Measurements from ENCODE around the gene TP73.

Gene TP73

DNA sequence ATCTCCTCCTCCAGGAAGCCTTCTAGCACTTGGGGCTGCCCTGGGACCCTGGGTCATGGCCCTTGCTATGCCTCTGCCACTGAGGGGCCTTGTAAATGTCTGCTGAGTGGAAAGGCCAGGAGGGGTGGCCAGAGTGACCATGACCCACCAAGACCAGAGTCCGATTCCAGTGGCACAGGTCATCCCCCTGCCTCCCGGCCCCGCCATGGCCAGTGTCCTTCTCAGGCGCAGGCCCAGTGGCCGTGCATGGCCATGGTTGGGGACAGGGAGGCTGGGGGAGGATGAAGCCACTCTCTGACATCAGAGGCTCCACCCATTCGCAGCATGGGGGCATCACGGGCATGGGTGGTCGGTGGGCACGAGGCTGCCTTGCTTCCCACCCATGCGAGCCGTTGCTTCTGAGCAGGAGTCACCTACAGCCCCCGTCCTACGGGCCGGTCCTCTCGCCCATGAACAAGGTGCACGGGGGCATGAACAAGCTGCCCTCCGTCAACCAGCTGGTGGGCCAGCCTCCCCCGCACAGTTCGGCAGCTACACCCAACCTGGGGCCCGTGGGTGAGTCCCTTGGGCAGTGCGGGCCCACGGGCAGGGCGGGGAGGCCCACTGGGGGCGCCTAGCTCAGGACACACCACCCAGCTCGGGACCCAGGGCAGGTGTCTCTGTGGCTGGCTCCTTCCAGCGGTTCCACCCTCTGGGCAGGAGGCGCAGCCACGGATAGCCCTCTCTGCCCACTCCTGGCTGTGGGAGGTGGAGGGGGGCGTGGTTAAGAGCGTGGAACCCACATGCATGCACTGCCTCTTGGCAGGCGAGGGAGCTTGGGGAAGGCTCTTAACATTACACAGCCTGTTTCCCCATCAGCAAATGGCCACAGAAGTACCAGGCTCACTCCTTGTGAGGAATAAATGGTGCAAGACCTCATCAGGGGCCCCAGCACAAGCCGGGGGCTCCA is 77.6 kb downstream of the TP73 start:
- DNase-seq (ENCODE audit: low spot score): no peak

DNA sequence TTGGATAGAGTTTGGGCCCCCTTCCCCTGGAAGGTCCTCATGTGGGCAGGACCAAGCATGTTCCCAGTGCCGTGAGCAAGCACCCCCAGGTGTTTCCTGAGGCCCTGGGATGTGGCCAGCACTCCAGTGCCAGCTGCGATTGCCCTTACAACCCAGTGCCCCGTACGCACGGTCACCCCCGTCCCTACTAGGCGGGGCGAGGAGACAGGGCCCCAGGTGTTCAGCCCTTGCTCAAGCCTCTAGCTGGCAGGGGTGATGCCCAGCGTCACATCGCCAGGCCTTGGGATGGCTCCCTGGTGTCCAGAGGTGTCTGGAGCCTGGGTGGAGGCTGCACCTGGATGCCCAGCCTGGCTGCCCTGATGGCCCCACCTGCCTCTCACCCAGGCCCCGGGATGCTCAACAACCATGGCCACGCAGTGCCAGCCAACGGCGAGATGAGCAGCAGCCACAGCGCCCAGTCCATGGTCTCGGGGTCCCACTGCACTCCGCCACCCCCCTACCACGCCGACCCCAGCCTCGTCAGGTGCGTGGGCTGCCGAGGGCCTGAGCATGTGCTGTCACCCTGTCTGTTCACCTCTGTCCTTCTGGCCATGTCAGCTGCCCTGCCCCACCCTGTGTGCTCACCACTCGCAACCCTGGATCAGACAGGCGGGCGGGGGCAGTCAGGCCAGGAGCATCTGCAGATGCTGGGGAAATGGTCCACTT is 78.4 kb downstream of the TP73 start:
- DNase-seq (ENCODE audit: low spot score): no peak

DNA sequence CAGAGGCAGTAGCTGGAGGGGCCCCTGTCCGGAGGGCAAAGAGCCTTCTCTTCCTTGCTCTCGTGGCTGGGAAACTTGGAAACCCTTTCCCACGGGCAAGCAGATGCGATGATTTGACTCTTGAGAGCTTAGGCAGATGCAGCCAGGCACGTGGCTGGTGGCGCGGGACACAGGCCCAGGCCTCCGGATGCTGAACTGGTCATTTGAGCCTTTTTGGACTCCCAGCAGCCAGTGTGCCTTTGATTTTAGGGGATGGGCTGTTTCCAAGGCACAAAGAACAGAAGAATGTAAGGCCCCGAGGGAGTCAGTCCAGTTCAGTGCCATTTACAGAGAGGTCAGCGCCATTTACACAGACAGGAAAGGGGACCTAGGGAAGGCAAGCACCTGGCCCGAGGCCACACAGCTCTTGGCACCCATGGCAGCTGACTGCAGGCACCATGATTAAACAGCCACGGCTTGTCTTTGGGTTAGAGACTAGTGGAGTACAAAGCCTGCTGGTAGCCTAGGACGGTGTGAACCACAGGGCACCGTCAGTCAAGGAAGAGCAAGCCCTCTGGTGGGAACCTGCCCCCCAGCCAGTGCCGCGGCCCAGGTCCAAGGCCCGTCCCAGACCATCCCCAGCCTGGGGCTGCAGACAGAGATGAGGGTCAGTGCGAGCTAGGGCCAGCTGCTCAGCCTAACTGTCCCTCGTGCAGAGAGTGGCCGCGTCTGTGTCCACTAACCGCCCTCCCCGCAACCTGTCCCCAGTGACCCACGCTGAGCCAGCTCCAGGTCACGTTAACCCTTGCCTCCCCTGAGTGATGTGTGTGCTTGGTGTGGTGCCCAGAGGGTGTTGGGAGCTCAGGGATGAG is 79.5 kb downstream of the TP73 start:
- DNase-seq (ENCODE audit: low spot score): no peak

- no peak for DNase-seq (ENCODE audit: low spot score)
Observed at GRCh38 chr1:3732434-3733093, 80.2 kb downstream of the TP73 start.

GRCh38 chr1:3733094-3733882 is 81.0 kb downstream of the TP73 start:
- no peak for DNase-seq (ENCODE audit: low spot score)

DNA sequence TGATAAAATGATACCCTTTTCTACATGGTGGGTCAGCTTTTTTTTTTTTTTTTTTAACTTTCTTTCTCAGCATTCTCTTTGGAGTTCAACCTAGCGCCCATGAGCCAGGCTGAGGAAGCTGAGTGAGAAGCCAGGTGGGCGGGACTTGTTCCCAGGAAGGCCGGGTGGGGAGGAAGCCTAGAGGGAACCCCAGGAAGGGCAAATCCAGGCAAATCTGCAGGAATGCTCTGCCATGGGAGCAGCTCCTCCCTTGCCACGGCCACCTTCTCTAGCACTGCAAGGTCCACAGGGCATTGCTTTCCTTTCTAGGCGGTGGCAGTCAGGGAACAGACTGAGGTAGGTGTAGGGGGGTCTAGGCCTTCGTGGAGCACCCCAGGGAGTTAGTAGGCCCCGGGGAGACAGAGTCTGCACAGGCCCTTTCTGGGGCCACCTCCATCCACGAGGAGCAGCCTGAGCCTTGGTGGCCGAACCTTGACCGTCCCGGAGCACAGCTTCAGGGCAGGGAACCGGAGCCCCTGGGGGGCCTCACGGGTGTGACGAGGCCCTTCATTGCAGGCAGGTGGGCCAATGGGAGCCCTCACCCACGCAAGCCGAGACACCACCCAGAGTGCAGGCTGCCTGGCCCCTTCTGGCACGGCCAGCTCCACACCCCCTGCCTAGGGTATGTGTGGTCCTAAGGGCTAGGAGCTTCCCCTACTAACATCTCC is 81.7 kb downstream of the TP73 start:
- no peak for DNase-seq (ENCODE audit: low spot score)

DNA sequence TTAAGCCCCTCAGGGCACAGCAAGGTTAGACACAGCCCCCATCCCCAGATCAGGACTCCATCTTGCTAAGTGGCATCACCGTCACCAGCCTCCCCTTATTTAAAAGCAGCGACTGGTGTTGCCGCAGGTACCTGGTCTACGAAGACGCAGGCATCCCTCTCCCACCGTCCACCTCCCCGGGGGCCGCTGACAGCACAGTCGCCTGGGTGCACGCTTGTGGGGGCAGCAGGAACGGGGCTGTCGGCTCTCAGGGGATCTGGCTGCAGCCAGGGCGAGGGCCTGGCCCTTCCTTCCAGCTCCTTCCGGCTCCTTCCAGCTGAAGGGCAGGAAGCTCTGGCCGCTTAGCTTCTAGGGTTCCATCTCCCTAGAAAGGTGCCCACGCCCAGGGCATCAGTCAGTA is 82.3 kb downstream of the TP73 start:
- DNase-seq (ENCODE audit: low spot score): no peak

DNA sequence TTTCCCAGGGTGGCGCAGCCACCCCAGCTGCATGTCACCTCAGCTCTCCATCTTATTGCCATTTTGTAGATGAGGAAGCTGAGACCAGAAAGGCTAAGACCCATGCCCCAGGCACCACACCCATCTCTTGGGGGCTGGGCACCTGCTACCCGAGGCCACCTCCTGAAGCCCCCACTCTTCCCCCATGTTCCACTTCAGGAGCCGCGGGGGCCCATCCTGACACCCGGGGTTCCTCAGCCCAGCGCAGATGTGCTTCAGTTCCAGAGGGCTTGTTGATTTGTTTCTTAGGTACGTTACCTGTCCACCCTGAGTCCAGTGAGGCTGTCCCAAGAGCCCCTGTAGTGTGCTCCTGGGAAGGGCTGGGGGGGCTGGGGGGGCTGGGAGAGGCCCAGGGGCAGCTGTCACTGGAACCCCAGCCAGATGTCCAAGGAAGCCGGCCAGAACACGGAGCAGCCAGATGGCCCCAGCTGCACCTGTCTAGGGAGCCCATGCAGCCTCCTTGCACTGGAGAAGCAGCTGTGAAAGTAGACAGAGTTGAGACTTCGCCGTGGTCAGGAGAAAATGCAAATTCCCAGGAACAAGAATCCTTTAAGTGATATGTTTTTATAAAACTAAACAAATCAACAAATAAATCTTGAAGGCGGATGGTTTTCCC is 82.8 kb downstream of the TP73 start:
- no peak for DNase-seq (ENCODE audit: low spot score)

- no peak for DNase-seq (ENCODE audit: low spot score)
Observed at GRCh38 chr1:3735688-3736087, 83.4 kb downstream of the TP73 start.

- DNase-seq (ENCODE audit: low spot score): no peak
Observed at GRCh38 chr1:3736131-3736561, 83.8 kb downstream of the TP73 start.

- no peak for DNase-seq (ENCODE audit: low spot score)
Observed at GRCh38 chr1:3736708-3737107, 84.4 kb downstream of the TP73 start.

DNA sequence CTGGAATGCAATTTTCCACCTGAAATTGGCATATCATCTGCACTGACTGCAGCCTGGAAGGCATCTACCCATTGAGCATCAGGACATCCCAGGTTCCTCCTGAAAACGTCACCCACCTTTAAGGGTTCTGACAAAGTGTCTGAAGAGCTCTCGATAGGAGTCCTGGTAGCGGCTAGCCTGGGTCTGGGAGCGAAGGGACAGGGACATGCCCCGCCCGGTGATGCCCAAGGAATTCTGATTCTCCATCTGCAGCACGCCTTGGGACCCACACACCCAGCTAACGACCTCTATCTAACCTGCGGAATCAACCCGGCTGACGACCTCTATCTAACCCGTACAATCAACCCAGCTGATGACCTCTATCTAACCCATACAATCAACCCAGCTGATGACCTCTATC is 86.6 kb downstream of the TP73 start:
- no peak for DNase-seq (ENCODE audit: low spot score)

DNA sequence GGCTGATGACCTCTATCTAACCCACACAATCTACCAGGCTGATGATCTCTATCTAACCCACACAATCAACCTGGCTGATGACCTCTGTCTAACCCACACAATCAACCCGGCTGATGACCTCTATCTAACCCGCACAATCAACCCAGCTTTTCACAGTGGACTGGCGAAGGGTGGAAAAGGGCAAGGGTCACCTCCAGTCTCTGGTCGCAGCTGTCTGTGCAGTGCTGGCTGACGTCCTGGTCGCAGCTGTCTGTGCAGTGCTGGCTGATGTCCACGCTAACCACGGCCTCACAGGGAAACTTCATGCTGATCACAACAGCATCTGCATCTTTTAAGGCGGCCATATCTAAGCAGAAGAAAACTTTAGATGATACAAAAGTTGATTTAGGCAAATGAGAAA is 87.7 kb downstream of the TP73 start:
- no peak for DNase-seq (ENCODE audit: low spot score)

DNA sequence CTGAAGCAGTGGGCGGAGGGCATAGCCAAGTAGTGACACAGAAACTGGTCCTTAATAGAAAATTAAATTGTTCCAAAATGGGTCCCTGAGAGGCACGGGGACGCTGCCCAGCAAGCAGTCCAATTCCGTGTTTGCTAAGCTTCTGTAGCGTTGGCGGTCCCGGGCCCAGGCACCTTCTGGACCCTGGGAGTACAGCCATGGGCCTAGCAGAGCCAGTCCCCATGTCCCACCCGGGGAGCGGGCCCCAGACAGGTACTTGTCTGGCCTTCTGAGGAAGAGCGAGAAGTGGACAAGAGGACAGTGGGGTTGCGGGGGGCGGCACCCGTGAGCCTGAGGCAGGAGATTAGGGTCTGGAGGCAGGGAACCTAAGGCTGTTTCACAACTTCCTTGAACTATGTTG is 88.4 kb downstream of the TP73 start:
- DNase-seq (ENCODE audit: low spot score): no peak

- DNase-seq (ENCODE audit: low spot score): no peak
Observed at GRCh38 chr1:3741566-3742438, 89.5 kb downstream of the TP73 start.

DNA sequence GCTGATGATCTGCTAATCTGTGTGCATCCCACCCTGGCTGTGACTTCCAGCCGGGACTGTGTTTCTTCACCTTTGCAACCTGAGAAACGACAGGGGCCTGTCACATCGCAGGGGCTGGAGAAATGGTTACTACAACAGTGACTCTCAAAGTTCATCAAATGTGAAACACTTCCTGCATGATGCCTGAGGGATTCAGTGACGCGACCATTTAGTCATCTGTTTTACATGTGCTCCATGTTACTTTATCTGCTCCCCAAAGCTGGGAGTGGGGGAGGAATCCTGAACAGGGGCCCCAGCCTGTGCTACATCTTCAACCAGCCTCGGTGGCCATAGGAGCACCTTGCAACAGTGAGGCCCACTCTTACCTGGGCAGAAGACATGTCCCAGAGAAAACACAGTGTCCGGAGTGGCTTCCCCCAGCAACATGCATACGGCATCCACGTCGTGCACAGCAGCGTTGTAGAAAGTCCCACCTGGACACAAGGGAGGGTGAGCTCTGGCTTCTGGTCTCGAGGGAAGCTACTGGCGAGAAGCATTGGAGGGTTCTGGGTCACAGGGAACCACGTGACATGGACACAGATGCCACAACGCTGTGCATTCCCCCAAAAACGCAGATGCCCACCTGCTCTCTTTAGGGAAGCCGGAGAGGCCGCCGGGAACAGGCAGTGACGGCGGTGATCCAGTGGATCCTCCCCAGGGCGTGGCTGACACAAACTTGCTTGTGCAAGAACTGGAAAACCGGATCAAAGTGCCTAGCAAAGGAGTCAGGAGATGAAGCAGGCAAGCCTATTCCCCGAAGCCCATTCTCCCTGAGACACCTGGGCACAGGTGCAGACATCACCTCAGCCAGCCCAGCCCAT is 90.4 kb downstream of the TP73 start:
- no peak for DNase-seq (ENCODE audit: low spot score)

GRCh38 chr1:3743421-3743820 is 91.1 kb downstream of the TP73 start:
- DNase-seq (ENCODE audit: low spot score): no peak

- DNase-seq (ENCODE audit: low spot score): no peak
Observed at GRCh38 chr1:3743826-3744225, 91.5 kb downstream of the TP73 start.
